Mucosa of stomach (tissue), 1 donor: ENCODE results near the gene CTDP1.
"Not testable (repeated sequence)": the region's sequence is repeated elsewhere in the genome, so short reads cannot be mapped to it uniquely, and the experiment has no call there.

ENCODE experiments used
- H3K27me3 ChIP-seq: one replicate; pipeline ENCODE4 v1.7.0; 2013; ENCODE audit warnings: mild to moderate bottlenecking, low read length; ENCODE audit not compliant: control insufficient read depth, insufficient read depth
- H3K36me3 ChIP-seq: one replicate; pipeline ENCODE4 v1.7.0; 2013; ENCODE audit warnings: low read length; ENCODE audit not compliant: control insufficient read depth, insufficient read depth
- H3K4me1 ChIP-seq: one replicate; pipeline ENCODE4 v1.7.0; 2013; ENCODE audit warnings: mild to moderate bottlenecking, low read length; ENCODE audit not compliant: control insufficient read depth, insufficient read depth
- H3K4me3 ChIP-seq: one replicate; pipeline ENCODE4 v1.7.0; 2013; ENCODE audit warnings: low read length
- H3K9ac ChIP-seq: one replicate; pipeline ENCODE4 v1.7.0; 2013; ENCODE audit warnings: mild to moderate bottlenecking, low read length, moderate library complexity
- H3K9me3 ChIP-seq: one replicate; pipeline ENCODE4 v1.7.0; 2013; ENCODE audit warnings: mild to moderate bottlenecking, low read length, moderate library complexity; ENCODE audit not compliant: control insufficient read depth
- donor health status: Pancreatic carcinoma.

Gene CTDP1

DNA sequence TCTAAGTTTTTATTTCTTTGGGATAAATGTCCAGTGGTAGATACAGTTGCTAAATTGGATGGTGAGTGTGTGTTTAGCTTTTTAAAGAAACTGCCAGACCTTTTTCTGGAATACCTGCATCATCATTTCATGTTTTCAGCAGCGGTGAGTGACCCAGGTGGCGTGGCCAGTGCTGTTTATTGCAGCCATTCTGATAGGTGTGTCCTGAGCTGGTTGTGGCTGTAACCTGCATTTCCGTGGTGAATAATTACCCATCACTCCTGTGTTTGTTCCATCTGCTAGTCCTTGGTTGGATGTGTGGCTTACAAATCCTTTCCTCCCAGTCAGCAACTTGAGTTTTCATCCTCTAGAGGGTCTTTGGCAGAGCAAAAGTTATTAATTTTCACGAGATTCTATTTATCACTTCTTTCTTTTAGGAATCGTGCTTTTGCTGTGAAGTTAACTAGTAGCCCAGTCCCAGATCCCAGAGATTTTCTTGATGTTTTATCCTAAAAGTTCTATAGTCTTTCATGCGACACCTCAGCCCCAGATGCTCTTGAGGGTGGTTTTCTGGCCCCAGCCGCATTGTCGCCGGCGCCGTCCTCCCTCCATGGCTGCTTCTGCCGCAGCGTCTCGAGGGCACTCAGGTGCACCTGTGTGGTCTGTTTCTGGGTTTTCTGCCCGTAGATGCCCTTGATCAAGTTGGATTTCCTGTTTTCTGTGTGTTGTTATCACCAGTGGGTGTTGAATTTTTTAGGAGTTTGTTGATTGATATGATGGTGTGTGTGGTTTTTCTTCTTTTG lies 44.9 kb downstream of the CTDP1 start:
- no peak overlapping the region for H3K9ac ChIP-seq
- no peaks in the 10 kb centered on the region for H3K9me3 ChIP-seq
- no peaks in the 10 kb centered on the region for H3K4me1 ChIP-seq
- H3K4me3 ChIP-seq: no peak overlapping the region
- no peaks in the 10 kb centered on the region for H3K27me3 ChIP-seq
- no peaks in the 10 kb centered on the region for H3K36me3 ChIP-seq

DNA sequence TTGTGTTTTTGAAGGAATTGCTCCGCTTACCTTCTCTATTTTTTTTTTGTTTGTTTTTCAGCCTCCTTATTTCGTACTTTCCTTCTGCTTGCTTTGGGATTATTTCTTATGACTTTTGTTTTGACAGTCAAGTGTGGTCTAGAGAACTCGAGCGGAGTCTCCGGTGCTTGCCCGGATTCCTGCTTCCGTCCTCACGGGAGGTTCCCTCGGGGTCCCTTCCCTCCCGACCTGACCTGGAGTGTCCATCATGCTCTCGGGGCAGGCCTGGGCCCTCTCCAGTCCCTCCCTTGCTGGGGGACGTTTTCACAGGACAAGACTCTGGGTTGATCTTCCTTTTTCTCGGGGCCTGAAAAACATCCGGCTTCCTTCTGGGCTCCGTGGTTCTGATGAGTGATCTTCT lies 45.9 kb downstream of the CTDP1 start:
- H3K9me3 ChIP-seq: no peaks in the 10 kb centered on the region
- no peaks in the 10 kb centered on the region for H3K27me3 ChIP-seq
- no peak overlapping the region for H3K9ac ChIP-seq
- no peak overlapping the region for H3K4me3 ChIP-seq
- peaks cover 4% of the 10 kb centered on the region for H3K36me3 ChIP-seq
- H3K4me1 ChIP-seq: no peaks in the 10 kb centered on the region

DNA sequence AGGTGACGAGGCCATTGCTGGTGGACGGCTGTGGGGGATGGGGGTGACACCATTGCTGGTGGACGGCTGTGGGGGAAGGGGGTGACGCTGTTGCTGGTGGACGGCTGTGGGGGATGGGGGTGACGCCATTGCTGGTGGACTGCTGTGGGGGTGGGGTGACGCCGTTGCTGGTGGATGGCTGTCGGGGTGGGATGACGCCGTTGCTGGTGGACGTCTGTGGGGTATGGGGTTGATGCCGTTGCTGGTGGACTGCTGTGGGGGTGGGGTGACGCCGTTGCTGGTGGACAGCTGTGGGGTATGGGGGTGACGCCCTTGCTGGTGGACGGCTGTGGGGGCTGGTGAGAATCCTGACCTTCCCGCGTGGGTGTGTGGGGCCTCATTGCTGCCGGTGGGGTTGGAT lies 47.1 kb downstream of the CTDP1 start:
- peaks cover 15% of the 10 kb centered on the region for H3K36me3 ChIP-seq
- no peaks in the 10 kb centered on the region for H3K4me1 ChIP-seq
- H3K9me3 ChIP-seq: peaks cover 2% of the 10 kb centered on the region
- H3K27me3 ChIP-seq: no peaks in the 10 kb centered on the region
- no peak overlapping the region for H3K4me3 ChIP-seq
- H3K9ac ChIP-seq: no peak overlapping the region

DNA sequence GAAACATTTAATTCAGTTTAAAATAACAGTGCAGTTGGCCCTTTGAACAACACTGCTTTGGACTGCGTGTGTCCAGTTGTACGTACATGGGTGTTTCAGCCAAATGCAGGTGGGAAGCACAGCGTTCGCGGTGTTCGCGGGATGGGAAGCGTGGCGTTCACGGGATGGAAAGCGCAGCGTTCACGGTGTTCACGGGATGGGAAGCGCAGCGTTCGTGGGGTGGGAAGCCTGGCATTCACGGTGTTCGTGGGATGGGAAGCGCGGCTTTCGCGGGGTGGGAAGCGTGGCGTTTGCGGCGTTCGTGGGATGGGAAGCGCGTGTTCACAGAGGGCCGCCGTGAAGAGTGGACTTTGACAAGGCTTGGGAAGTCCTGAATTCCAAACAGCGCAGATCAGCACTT lies 47.6 kb downstream of the CTDP1 start:
- Histone ChIP-seq H3K9me3 (peaks cover 5% of the 10 kb centered on the region), H3K4me3 (no peak overlapping the region), H3K27me3 (no peaks in the 10 kb centered on the region), H3K4me1 (no peaks in the 10 kb centered on the region), H3K9ac (no peak overlapping the region), H3K36me3 (peaks cover 20% of the 10 kb centered on the region)

DNA sequence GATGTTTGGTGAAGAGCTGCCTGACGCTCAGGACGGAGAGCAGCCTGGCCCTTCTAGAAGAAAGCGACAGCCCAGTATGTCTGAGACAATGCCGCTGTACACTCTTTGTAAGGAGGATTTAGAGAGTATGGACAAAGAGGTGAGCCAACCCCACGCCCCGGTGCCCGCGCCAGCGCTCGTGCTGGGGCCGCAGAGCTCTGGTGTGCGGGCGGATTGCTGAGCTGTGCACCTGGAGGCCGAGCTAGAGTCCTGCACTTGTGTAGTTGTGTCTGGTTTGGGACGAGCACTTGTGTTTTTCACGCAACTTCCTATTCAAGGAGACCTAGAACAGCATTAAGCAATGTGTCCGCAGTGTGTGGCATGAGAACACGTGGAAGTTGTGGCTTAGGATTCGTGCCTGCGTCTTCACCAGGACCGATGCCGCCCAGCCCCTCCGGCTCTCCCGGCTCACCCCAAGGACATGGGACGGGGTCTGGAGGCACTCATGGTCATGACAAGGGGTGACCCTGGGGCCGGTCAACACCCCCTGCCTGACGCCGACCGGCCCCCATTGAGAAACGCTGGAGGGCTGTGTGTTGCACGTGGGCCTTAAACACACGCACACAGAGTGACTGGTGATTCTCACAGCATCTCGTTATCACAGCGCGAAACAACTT lies 49.5 kb downstream of the CTDP1 start:
- Histone ChIP-seq H3K4me1 (no peaks in the 10 kb centered on the region), H3K36me3 (peaks cover 20% of the 10 kb centered on the region), H3K4me3 (no peak overlapping the region), H3K27me3 (no peaks in the 10 kb centered on the region), H3K9me3 (peaks cover 5% of the 10 kb centered on the region), H3K9ac (no peak overlapping the region)

DNA sequence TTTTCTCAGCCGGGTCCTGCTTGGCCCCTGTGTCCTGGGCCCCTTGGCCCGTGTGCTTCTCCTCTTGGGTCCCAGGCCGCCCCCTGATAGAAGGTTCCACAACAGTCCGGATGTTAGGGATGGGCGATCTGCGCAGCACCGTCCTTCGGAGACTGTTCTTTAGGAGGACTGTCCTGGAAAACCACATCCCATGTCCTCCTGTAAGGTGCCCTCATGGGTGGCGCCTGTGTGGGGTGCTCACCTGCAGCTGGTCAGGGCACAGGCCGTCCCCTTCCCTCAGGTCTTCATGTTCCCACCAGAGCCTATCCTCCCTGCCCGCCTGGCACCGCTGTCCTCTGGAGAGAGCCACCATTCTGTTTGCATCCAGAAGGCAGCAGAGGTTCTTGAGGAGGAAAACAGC lies 50.0 kb downstream of the CTDP1 start:
- Histone ChIP-seq H3K27me3 (no peaks in the 10 kb centered on the region), H3K4me1 (no peaks in the 10 kb centered on the region), H3K9me3 (peaks cover 5% of the 10 kb centered on the region), H3K4me3 (no peak overlapping the region), H3K36me3 (peaks cover 20% of the 10 kb centered on the region), H3K9ac (no peak overlapping the region)

DNA sequence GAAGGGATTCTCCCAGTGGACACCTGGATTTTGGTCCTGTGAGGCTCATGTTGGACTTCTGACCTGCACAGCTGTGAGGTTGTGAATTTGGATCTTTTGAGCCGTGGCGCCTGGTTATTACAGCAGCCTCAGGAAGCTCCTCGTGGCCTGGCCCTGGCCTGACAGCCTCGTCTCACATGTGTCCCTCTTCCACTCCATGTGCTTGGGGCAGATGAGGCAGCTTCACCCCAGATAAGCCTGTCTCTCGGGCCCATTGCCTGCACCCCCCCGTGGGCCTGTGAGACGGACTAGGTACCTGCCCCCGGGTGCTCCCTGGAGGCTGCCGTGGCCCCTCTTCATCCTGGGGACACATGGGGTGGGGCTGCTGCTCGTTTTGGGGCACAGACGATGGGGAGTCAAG lies 51.2 kb downstream of the CTDP1 start:
- Histone ChIP-seq H3K27me3 (no peaks in the 10 kb centered on the region), H3K4me1 (no peaks in the 10 kb centered on the region), H3K36me3 (peaks cover 20% of the 10 kb centered on the region), H3K9me3 (peaks cover 5% of the 10 kb centered on the region), H3K9ac (no peak overlapping the region), H3K4me3 (no peak overlapping the region)

DNA sequence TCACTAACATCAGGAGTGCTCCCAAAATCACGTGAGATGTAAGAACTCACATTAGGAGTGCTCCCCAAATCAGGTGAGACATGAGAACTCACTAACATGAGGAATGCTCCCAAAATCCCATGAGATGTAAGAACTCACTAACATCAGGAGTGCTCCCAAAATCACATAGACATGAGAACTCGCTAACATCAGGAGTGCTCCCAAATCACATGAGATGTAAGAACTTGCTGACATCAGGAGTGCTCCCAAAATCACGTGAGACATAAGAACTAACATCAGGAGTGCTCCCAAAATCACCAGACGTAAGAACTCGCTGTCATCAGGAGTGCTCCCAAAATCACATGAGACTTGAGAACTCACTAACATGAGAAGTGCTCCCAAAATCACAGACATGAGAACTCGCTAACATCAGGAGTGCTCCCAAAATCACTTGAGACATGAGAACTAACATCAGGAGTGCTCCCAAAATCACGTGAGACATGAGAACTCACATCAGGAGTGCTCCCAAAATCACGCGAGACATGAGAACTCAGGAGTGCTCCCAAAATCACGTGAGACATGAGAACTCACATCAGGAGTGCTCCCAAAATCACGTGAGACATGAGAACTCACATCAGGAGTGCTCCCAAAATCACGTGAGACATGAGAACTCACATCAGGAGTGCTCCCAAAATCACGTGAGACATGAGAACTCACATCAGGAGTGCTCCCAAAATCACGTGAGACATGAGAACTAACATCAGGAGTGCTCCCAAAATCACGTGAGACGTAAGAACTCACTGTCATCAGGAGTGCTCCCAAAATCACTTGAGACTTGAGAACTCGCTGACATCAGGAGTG lies 52.5 kb downstream of the CTDP1 start:
- H3K4me3 ChIP-seq, H3K9me3 ChIP-seq, H3K4me1 ChIP-seq, H3K9ac ChIP-seq, H3K27me3 ChIP-seq: not testable (repeated sequence)
- H3K36me3 ChIP-seq: peaks cover 20% of the 10 kb centered on the region

DNA sequence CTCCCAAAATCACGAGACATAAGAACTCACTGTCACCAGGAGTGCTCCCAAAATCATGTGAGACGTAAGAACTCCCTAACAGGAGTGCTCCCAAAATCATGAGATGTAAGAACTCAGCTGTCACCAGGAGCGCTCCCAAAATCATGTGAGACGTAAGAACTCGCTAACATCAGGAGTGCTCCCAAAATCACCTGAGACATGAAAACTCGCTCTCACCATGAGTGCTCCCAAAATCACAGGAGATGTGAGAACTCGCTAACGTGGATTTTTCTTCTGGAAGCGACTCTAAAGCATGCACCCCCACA lies 53.1 kb downstream of the CTDP1 start:
- H3K9ac ChIP-seq: no peak overlapping the region
- no peaks in the 10 kb centered on the region for H3K27me3 ChIP-seq
- H3K4me1 ChIP-seq: no peaks in the 10 kb centered on the region
- peaks cover 5% of the 10 kb centered on the region for H3K9me3 ChIP-seq
- peaks cover 20% of the 10 kb centered on the region for H3K36me3 ChIP-seq
- H3K4me3 ChIP-seq: no peak overlapping the region

DNA sequence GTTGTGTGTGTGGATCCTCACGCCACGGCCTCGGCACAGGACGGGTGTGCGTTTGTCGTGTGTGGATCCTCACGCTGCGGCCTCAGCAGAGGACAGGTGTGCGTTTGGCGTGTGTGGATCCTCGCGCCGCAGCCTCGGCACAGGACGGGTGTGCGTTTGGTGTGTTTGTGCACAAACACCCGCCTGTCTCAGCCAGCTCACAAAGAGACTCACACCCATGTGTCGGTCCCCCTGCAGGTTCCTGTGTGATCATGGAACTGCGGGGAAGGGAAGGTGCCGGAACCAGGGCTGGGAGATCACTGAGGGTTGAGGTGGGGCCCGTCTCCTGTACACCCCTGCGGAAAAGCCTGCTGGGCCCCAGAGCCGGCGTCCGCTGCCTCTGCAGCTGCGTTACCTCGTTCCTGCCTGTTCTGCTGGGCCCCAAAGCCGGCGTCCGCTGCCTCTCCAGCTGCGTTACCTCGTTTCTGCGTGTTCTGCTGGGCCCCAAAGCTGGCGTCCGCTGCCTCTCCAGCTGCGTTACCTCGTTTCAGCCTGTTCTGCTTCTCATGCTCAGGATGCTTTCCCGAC lies 53.6 kb downstream of the CTDP1 start:
- no peak overlapping the region for H3K4me3 ChIP-seq
- peaks cover 20% of the 10 kb centered on the region for H3K36me3 ChIP-seq
- H3K4me1 ChIP-seq: no peaks in the 10 kb centered on the region
- H3K9ac ChIP-seq: no peak overlapping the region
- no peaks in the 10 kb centered on the region for H3K27me3 ChIP-seq
- peaks cover 5% of the 10 kb centered on the region for H3K9me3 ChIP-seq

DNA sequence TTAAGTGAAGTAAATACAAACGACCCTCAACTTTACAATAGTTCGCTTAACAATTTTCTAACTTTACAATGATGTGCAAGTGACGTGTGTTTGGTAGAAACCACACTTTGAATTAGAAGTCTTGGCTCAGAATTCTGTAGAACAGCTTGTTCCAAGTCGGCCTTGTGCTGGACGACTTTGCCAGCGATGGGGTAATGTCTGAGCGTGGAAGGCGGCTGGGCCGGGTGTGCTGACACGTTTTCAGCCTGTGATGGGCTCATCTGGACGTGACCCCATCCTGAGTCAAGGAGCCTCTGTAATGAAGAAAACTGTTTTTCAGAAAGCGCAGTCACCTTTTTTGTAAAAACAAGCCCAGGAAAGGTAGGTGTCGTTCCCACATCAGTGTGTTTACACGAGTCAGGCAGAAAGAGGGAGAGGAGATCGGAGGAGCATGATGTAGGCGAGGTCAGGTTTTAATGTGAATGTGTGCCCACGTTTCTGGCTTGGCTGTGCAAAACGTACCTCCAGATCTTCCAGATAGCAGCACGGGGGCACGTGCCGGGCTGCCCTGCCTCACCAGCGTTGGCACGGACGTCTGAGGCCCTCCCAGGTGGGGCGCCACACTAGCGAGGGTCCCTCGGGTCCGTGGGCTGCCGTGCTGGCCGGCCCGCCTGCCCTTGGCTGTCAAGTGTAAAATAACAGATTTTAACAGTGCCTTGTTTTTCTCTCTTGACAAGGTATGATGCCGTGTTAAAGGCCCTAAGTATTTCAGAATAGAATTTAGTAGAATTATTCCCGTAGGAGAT lies 54.6 kb downstream of the CTDP1 start:
- peaks cover 20% of the 10 kb centered on the region for H3K36me3 ChIP-seq
- H3K27me3 ChIP-seq: no peaks in the 10 kb centered on the region
- peaks cover 5% of the 10 kb centered on the region for H3K9me3 ChIP-seq
- H3K9ac ChIP-seq: no peak overlapping the region
- H3K4me3 ChIP-seq: no peak overlapping the region
- no peaks in the 10 kb centered on the region for H3K4me1 ChIP-seq
